ENCODE results near the gene ME3. TPM values are rescaled to one million over a fixed set of nuclear protein-coding genes. Genes with fewer than 3 reads are reported as not detected.

Gene ME3
- total RNA-seq, 5 donors from 2014 or later (not counting 1 experiment from before 2014, with no cell fraction given) = 2.2 to 5.0 (median 4.3) TPM

GRCh38 chr11:86676533-86677154, 4.2 kb upstream of the ME3 start:
- ChIA-PET POLR2A (no interaction called here), CTCF (no interaction called here)
- H3K27ac Mint-ChIP-seq = no peak overlapping the region
- WGBS (ENCODE audit: insufficient coverage) = 94% methylated on average over 4 of the region's 6 CpGs
- peak in 1 of 35 experiments; percentile 8 for DNase-seq
- no peaks in the 10 kb centered on the region for H3K9me3 ChIP-seq
- peaks cover 0 to 7% of the 10 kb centered on the region in 2 experiments for H3K4me1 ChIP-seq (ENCODE audit: control insufficient read depth in 1 of 2, extremely low read depth in 1 of 2, insufficient read depth in 2 of 2, low read length in 2 of 2)
- no peaks in the 10 kb centered on the region for H3K36me3 Mint-ChIP-seq
- ATAC-seq (replicated peaks in 1 of 4) = no peak
- H3K27me3 ChIP-seq (replicated peaks in 1 of 2; ENCODE audit: control insufficient read depth in 2 of 2, extremely low read depth in 1 of 2, insufficient read depth in 2 of 2, low read length in 1 of 2) = peaks cover 0 to 7% of the 10 kb centered on the region in 2 experiments
- peaks cover 0 to 3% of the 10 kb centered on the region in 2 donors for H3K27me3 Mint-ChIP-seq
- H3K4me1 Mint-ChIP-seq = peaks cover 0 to 7% (median 6%) of the 10 kb centered on the region in 3 donors
- H3K4me3 Mint-ChIP-seq = no peak overlapping the region
- no peak overlapping the region for H3K4me3 ChIP-seq (ENCODE audit: control insufficient read depth in 1 of 2, extremely low read depth in 1 of 2, low read length in 1 of 2)
- no peaks in the 10 kb centered on the region for H3K36me3 ChIP-seq (ENCODE audit: control insufficient read depth in 2 of 2, extremely low read depth in 1 of 2, insufficient read depth in 1 of 2, low read length in 1 of 2)
- no peak overlapping the region for H3K27ac ChIP-seq (ENCODE audit: low read length)
- no peaks in the 10 kb centered on the region for H3K9me3 Mint-ChIP-seq

GRCh38 chr11:86676010-86676409, 3.6 kb upstream of the ME3 start:
- POLR2A ChIA-PET = no interaction called here
- ATAC-seq (replicated peaks in 1 of 4) (no peak), DNase-seq (no peak)
- H3K27ac ChIP-seq (ENCODE audit: low read length) = no peak overlapping the region
- H3K4me3 ChIP-seq (ENCODE audit: control insufficient read depth in 1 of 2, extremely low read depth in 1 of 2, low read length in 1 of 2) = no peak overlapping the region
- Mint-ChIP-seq H3K36me3 (no peaks in the 10 kb centered on the region), H3K4me1 (peaks cover 5 to 12% (median 11%) of the 10 kb centered on the region in 3 donors), H3K9me3 (no peaks in the 10 kb centered on the region), H3K4me3 (no peak overlapping the region), H3K27ac (no peak overlapping the region), H3K27me3 (peaks cover 4 to 9% of the 10 kb centered on the region in 2 donors)
- H3K27me3 ChIP-seq (replicated peaks in 1 of 2; ENCODE audit: control insufficient read depth in 2 of 2, extremely low read depth in 1 of 2, insufficient read depth in 2 of 2, low read length in 1 of 2) = peaks cover 0 to 11% of the 10 kb centered on the region in 2 experiments
- no peaks in the 10 kb centered on the region for H3K9me3 ChIP-seq
- H3K4me1 ChIP-seq (ENCODE audit: control insufficient read depth in 1 of 2, extremely low read depth in 1 of 2, insufficient read depth in 2 of 2, low read length in 2 of 2) = peaks cover 4 to 12% of the 10 kb centered on the region in 2 experiments
- 100% methylated on average over 1 of the region's 1 CpG for WGBS (ENCODE audit: insufficient coverage)
- CTCF ChIA-PET = no interaction called here
- no peaks in the 10 kb centered on the region for H3K36me3 ChIP-seq (ENCODE audit: control insufficient read depth in 2 of 2, extremely low read depth in 1 of 2, insufficient read depth in 1 of 2, low read length in 1 of 2)

GRCh38 chr11:86675017-86675416, 2.6 kb upstream of the ME3 start:
- Mint-ChIP-seq H3K36me3 (no peaks in the 10 kb centered on the region), H3K4me1 (peaks cover 5 to 18% (median 18%) of the 10 kb centered on the region in 3 donors), H3K4me3 (no peak overlapping the region), H3K9me3 (no peaks in the 10 kb centered on the region), H3K27ac (no peak overlapping the region), H3K27me3 (peaks cover 4 to 9% of the 10 kb centered on the region in 2 donors)
- H3K36me3 ChIP-seq (ENCODE audit: control insufficient read depth in 2 of 2, extremely low read depth in 1 of 2, insufficient read depth in 1 of 2, low read length in 1 of 2) = no peaks in the 10 kb centered on the region
- POLR2A ChIA-PET = no interaction called here
- no peak for ATAC-seq (replicated peaks in 1 of 4)
- no peak overlapping the region for H3K4me3 ChIP-seq (ENCODE audit: control insufficient read depth in 1 of 2, extremely low read depth in 1 of 2, low read length in 1 of 2)
- peaks cover 0 to 11% of the 10 kb centered on the region in 2 experiments for H3K27me3 ChIP-seq (replicated peaks in 1 of 2; ENCODE audit: control insufficient read depth in 2 of 2, extremely low read depth in 1 of 2, insufficient read depth in 2 of 2, low read length in 1 of 2)
- peaks cover 6 to 12% of the 10 kb centered on the region in 2 experiments for H3K4me1 ChIP-seq (ENCODE audit: control insufficient read depth in 1 of 2, extremely low read depth in 1 of 2, insufficient read depth in 2 of 2, low read length in 2 of 2)
- CTCF ChIA-PET = no interaction called here
- DNase-seq = no peak
- no CpG with 5 or more reads among the region's 2 CpGs for WGBS (ENCODE audit: insufficient coverage)
- H3K9me3 ChIP-seq = no peaks in the 10 kb centered on the region
- no peak overlapping the region for H3K27ac ChIP-seq (ENCODE audit: low read length)

GRCh38 chr11:86673872-86674750, 1.7 kb upstream of the ME3 start:
- no peak overlapping the region for H3K4me3 Mint-ChIP-seq
- ChIA-PET CTCF (interaction anchor here in 1 of 2 donors (0.5 kb wide), 1 partner anchor 53 kb away, joined by 3 read pairs; no protein-coding TSS in a partner anchor), POLR2A (no interaction called here)
- H3K9me3 ChIP-seq = no peaks in the 10 kb centered on the region
- H3K4me1 ChIP-seq (ENCODE audit: control insufficient read depth in 1 of 2, extremely low read depth in 1 of 2, insufficient read depth in 2 of 2, low read length in 2 of 2) = peaks cover 6 to 12% of the 10 kb centered on the region in 2 experiments
- no peaks in the 10 kb centered on the region for H3K36me3 Mint-ChIP-seq
- H3K27ac Mint-ChIP-seq = no peak overlapping the region
- peaks cover 9 to 20% (median 18%) of the 10 kb centered on the region in 3 donors for H3K4me1 Mint-ChIP-seq
- 100% methylated on average over 2 of the region's 6 CpGs for WGBS (ENCODE audit: insufficient coverage)
- H3K36me3 ChIP-seq (ENCODE audit: control insufficient read depth in 2 of 2, extremely low read depth in 1 of 2, insufficient read depth in 1 of 2, low read length in 1 of 2) = no peaks in the 10 kb centered on the region
- no peak overlapping the region for H3K27ac ChIP-seq (ENCODE audit: low read length)
- peaks cover 0 to 11% of the 10 kb centered on the region in 2 experiments for H3K27me3 ChIP-seq (replicated peaks in 1 of 2; ENCODE audit: control insufficient read depth in 2 of 2, extremely low read depth in 1 of 2, insufficient read depth in 2 of 2, low read length in 1 of 2)
- no peak for ATAC-seq (replicated peaks in 1 of 4)
- H3K9me3 Mint-ChIP-seq = no peaks in the 10 kb centered on the region
- DNase-seq = no peak
- peaks cover 8 to 13% of the 10 kb centered on the region in 2 donors for H3K27me3 Mint-ChIP-seq
- no peak overlapping the region for H3K4me3 ChIP-seq (ENCODE audit: control insufficient read depth in 1 of 2, extremely low read depth in 1 of 2, low read length in 1 of 2)

GRCh38 chr11:86673055-86673843, 833 bp upstream of the ME3 start:
- 89% methylated on average over 3 of the region's 8 CpGs for WGBS (ENCODE audit: insufficient coverage)
- no peak for ATAC-seq (replicated peaks in 1 of 4)
- ChIA-PET POLR2A (no interaction called here), CTCF (interaction anchor here in 1 of 2 donors (0.5 kb wide), 1 partner anchor 53 kb away, joined by 3 read pairs; no protein-coding TSS in a partner anchor)
- Mint-ChIP-seq H3K27ac (no peak overlapping the region), H3K4me3 (peak overlapping the region; percentile 59 to 82 (median 73)), H3K36me3 (no peaks in the 10 kb centered on the region), H3K4me1 (peaks cover 14 to 20% (median 18%) of the 10 kb centered on the region in 3 donors), H3K9me3 (no peaks in the 10 kb centered on the region), H3K27me3 (peaks cover 11 to 13% of the 10 kb centered on the region in 2 donors)
- Histone ChIP-seq H3K27ac (ENCODE audit: low read length) (no peak overlapping the region), H3K9me3 (no peaks in the 10 kb centered on the region), H3K4me3 (ENCODE audit: control insufficient read depth in 1 of 2, extremely low read depth in 1 of 2, low read length in 1 of 2) (no peak overlapping the region), H3K27me3 (replicated peaks in 1 of 2; ENCODE audit: control insufficient read depth in 2 of 2, extremely low read depth in 1 of 2, insufficient read depth in 2 of 2, low read length in 1 of 2) (peaks cover 0 to 11% of the 10 kb centered on the region in 2 experiments), H3K4me1 (ENCODE audit: control insufficient read depth in 1 of 2, extremely low read depth in 1 of 2, insufficient read depth in 2 of 2, low read length in 2 of 2) (peaks cover 6 to 12% of the 10 kb centered on the region in 2 experiments), H3K36me3 (ENCODE audit: control insufficient read depth in 2 of 2, extremely low read depth in 1 of 2, insufficient read depth in 1 of 2, low read length in 1 of 2) (no peaks in the 10 kb centered on the region)
- no peak for DNase-seq

Data from T-cell (primary cell).